GM19099 (cell line): ENCODE results near the gene IFRD2.

Experiments used
- POLR2A ChIP-seq: IDR thresholded peaks from 3 replicates; pipeline ENCODE4 v1.6.1; 2011; ENCODE audit warnings: low read depth; ENCODE audit not compliant: insufficient read length; ENCODE audit errors: extremely low read depth

IFRD2 gene

GRCh38 chr3:50242851-50243542, 49.2 kb downstream of the IFRD2 start:
- TF ChIP-seq POLR2A: no peak

DNA sequence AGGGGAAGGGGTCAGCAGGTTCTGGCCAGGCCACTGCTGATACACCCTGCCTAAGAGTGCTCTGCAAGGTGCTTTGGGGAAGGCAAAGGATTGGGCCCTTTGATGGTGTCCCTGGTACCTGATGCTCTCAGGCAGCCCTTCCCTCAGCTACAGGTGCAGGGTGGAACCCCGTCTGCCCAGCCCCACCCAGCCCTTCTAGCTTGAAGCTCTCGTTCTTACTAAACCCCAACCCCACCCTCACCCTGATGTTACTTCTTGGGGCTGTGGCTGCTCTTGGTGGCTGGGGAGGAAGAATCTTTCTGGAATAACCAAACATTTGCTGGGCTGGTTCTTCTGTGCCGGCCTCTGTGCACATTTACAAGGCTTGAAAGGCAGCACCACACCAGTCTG, 49.9 kb downstream of the IFRD2 start:
- no peak for TF ChIP-seq POLR2A

DNA sequence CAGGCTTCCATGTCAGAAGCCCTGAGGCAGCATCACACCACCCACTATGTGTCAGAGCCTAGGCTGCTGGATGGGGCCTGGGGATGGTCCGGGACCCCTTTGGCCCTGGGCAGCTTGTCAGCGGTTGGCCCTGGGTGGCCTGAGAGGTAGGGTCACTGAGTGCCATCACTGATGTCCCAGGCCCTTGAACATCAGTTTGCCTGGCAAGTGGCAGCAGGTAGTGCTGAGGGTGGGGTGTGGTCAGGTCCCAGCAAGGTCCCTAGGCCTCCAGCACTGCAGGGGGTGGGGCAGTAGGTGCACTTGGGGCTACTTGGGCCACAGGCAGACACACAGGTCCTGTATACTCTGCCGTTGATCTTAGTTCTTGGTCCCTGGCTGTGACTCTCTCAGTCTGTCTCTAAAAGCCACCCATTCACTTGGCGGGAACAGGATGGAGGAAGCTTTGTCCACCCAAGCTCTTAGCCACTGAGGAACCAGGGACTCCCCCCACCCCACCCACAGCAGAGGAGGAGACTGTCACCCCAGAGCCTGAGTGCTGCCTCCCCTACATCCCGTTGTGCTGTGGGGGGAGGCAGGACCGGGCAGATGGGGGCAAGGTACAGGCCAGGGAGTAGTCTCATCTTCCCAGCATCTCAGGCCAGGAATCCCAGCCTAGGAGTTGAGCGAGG, 50.4 kb downstream of the IFRD2 start:
- no peak for TF ChIP-seq POLR2A

GRCh38 chr3:50241163-50241562, 51.1 kb downstream of the IFRD2 start:
- no peak for TF ChIP-seq POLR2A

DNA sequence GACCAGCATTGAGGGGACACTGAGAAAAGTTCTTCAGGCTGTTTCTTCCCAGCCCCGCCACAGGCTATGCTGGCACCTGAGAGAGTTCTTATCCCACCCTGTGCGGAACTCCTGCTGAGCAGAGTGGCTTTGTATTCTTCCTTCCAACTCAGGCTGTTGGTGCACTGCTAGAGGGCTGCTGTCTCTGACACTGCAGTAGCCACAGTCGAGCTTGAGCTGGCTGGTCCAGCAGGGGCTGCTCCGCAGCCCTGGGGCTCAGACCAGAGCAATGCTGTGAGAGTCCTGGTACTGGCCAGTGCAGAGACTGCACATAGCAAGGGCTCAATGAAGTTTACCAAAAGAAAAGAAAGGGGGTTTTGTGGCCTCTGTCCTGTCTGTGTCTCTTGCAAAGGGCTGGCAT, 52.6 kb downstream of the IFRD2 start:
- TF ChIP-seq POLR2A: no peak

- TF ChIP-seq POLR2A: no peak
Measured at GRCh38 chr3:50238549-50239026, 53.6 kb downstream of the IFRD2 start.

DNA sequence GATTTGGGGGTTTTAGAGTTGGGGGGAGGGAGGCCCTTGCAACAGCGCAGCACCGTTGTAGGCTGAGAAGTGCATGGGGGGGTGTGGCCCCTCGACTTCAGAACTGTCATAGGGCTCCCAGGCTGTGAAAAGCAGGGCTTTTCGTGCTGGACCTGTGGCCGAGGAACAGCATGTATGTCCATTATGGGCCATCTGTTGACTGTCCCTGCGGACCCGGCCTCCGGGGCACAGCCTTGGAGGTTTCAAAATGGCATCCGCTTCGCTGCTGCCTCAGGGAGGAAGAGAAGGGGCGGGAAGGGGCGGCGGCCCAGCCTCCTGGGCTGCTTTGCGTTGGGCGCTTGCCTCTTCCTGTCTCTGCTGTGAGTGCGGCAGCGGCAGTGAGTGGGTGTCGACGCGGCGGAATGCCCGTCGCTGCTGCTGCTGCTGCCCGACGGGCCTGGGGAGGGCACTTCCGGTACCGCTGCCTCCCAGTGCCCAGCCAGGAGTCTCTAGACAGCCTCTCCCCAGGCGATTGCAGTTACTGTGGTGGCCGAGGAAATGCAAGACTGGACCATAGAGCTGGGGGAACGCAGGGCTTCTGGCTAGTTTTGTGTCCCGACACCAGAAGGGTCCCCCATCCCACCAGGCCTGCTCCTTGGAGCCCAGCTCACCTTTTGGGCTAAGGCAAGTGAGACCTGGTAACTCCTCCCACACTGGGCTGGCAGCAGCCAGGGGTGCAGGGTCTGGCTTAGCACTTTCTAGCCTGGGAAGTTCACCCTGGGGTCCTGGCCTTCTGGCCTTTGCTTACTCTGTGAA, 54.3 kb downstream of the IFRD2 start:
- TF ChIP-seq POLR2A: peak; percentile 71
